ENCODE measurements around the gene ATRNL1. TPM values are rescaled to one million over a fixed set of nuclear protein-coding genes. Genes with fewer than 3 reads are reported as not detected.

ATRNL1 gene
- total RNA-seq, 1 donor from 2014 or later = 15.5 TPM

DNA sequence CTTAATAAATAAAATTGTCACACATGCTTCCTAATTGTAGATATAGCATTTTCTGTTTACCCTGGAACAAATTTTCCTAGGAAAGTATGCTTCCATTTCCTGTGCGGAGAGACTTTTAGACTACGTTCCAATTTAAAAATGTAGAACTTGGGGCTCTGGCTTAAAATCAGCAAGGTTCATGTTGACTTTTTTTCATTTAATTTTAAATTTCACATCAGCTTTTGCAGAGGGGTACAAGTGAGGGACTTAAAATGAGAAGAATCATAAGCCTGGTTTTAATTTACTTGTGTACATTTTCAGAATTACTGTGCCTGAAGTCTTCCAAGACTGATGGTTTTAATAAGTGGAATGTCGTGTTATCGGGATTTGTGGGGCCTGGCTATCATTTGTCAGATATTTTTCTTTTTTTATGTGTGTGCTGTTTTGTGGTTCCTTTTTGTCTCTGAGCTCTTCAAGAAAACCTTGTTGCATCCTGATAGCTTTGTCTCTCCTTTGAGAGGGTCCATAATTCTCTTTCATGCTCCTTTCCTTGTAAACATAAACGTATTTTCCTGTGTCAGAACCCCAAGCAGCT lies 8.8 kb upstream of the ATRNL1 start:
- Histone ChIP-seq H3K36me3 (no peaks in the 10 kb centered on the region), H3K4me3 (no peak overlapping the region), H3K9me3 (no peaks in the 10 kb centered on the region), H3K27me3 (no peaks in the 10 kb centered on the region), H3K27ac (no peak overlapping the region), H3K4me1 (no peaks in the 10 kb centered on the region)
- intact Hi-C loops (cut with DNase I) = no loop called here
- TF ChIP-seq POLR2AphosphoS5 (IDR thresholded peaks at IDR 0.05; ENCODE audit: insufficient read depth in 1 of 2, low read depth in 1 of 2) (no peak), POLR2A (IDR thresholded peaks at IDR 0.05) (no peak)
- TF ChIP-seq, protein P1, sequence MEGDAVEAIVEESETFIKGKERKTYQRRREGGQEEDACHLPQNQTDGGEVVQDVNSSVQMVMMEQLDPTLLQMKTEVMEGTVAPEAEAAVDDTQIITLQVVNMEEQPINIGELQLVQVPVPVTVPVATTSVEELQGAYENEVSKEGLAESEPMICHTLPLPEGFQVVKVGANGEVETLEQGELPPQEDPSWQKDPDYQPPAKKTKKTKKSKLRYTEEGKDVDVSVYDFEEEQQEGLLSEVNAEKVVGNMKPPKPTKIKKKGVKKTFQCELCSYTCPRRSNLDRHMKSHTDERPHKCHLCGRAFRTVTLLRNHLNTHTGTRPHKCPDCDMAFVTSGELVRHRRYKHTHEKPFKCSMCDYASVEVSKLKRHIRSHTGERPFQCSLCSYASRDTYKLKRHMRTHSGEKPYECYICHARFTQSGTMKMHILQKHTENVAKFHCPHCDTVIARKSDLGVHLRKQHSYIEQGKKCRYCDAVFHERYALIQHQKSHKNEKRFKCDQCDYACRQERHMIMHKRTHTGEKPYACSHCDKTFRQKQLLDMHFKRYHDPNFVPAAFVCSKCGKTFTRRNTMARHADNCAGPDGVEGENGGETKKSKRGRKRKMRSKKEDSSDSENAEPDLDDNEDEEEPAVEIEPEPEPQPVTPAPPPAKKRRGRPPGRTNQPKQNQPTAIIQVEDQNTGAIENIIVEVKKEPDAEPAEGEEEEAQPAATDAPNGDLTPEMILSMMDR (IDR thresholded peaks at IDR 0.05) = no peak
- no peak for DNase-seq (ENCODE audit: extremely low spot score in 2 of 2)

- Histone ChIP-seq H3K27me3 (no peaks in the 10 kb centered on the region), H3K4me3 (no peak overlapping the region), H3K36me3 (no peaks in the 10 kb centered on the region), H3K9me3 (no peaks in the 10 kb centered on the region), H3K27ac (no peak overlapping the region), H3K4me1 (peaks cover 8% of the 10 kb centered on the region)
- no peak for DNase-seq (ENCODE audit: extremely low spot score in 2 of 2)
- TF ChIP-seq, protein P1 (IDR thresholded peaks at IDR 0.05) = no peak
- TF ChIP-seq POLR2A (IDR thresholded peaks at IDR 0.05) (no peak), POLR2AphosphoS5 (IDR thresholded peaks at IDR 0.05; ENCODE audit: insufficient read depth in 1 of 2, low read depth in 1 of 2) (no peak)
- intact Hi-C loops (cut with DNase I) = no loop called here
Measured at GRCh38 chr10:115091161-115091560, 2.0 kb upstream of the ATRNL1 start.

GRCh38 chr10:115092258-115092554 lies 959 bp upstream of the ATRNL1 start:
- intact Hi-C loops (cut with DNase I) = no loop called here
- Histone ChIP-seq H3K27ac (peak overlapping the region; percentile 76), H3K9me3 (no peaks in the 10 kb centered on the region), H3K4me1 (peaks cover 8% of the 10 kb centered on the region), H3K4me3 (peak overlapping the region; percentile 56 to 61), H3K27me3 (no peaks in the 10 kb centered on the region), H3K36me3 (no peaks in the 10 kb centered on the region)
- TF ChIP-seq, protein P1 (IDR thresholded peaks at IDR 0.05) = no peak
- no peak for TF ChIP-seq POLR2A (IDR thresholded peaks at IDR 0.05)
- no peak for TF ChIP-seq POLR2AphosphoS5 (IDR thresholded peaks at IDR 0.05; ENCODE audit: insufficient read depth in 1 of 2, low read depth in 1 of 2)
- no peak for DNase-seq (ENCODE audit: extremely low spot score in 2 of 2)

GRCh38 chr10:115092555-115093285 lies 445 bp upstream of the ATRNL1 start:
- intact Hi-C loops (cut with DNase I) = no loop called here
- H3K27me3 ChIP-seq = no peaks in the 10 kb centered on the region
- peak overlapping the region; percentile 76 for H3K27ac ChIP-seq
- TF ChIP-seq, protein P1 (IDR thresholded peaks at IDR 0.05) = no peak
- no peak for TF ChIP-seq POLR2A (IDR thresholded peaks at IDR 0.05)
- TF ChIP-seq POLR2AphosphoS5 (IDR thresholded peaks at IDR 0.05; ENCODE audit: insufficient read depth in 1 of 2, low read depth in 1 of 2) = no peak
- DNase-seq (ENCODE audit: extremely low spot score in 2 of 2) = no peak
- H3K9me3 ChIP-seq = no peaks in the 10 kb centered on the region
- H3K36me3 ChIP-seq = no peaks in the 10 kb centered on the region
- H3K4me3 ChIP-seq = peak overlapping the region; percentile 56 to 61
- H3K4me1 ChIP-seq = peaks cover 8% of the 10 kb centered on the region

DNA sequence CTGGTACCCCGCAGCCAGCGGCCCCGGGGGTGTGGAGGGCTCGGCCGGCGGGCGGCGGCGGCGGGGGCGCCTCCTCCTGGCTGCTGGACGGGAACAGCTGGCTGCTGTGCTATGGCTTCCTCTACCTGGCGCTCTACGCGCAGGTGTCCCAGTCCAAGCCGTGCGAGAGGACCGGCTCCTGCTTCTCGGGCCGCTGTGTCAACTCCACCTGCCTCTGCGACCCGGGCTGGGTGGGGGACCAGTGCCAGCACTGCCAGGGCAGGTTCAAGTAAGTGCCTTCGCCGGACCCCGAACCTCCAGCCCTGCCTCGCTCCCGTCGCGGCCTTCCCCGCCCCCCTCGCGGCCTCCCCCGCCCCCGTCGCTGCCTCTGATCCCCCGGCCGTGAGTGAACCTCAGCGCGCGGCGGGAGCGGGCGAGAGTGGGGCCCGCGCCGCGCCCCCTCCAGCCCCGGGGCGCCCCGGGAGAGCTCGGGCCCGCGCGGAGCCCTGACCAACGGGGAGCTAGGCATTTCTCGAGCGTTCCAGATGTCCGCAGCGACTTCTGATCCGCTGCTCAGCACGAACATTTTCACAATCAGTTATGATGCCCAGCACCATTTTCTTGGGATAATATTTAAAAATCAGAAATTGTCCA lies 727 bp downstream of the ATRNL1 start:
- Histone ChIP-seq H3K4me1 (peaks cover 8% of the 10 kb centered on the region), H3K27ac (peak overlapping the region; percentile 76), H3K9me3 (no peaks in the 10 kb centered on the region), H3K4me3 (peak overlapping the region; percentile 56 to 61), H3K27me3 (no peaks in the 10 kb centered on the region), H3K36me3 (no peaks in the 10 kb centered on the region)
- no peak for DNase-seq (ENCODE audit: extremely low spot score in 2 of 2)
- intact Hi-C loops (cut with DNase I) = no loop called here
- TF ChIP-seq, protein P1 (IDR thresholded peaks at IDR 0.05) = no peak
- TF ChIP-seq POLR2AphosphoS5 (IDR thresholded peaks at IDR 0.05; ENCODE audit: insufficient read depth in 1 of 2, low read depth in 1 of 2) = no peak
- TF ChIP-seq POLR2A (IDR thresholded peaks at IDR 0.05) = no peak
